Measurements from ENCODE around the gene HAVCR1.

Gene HAVCR1

DNA sequence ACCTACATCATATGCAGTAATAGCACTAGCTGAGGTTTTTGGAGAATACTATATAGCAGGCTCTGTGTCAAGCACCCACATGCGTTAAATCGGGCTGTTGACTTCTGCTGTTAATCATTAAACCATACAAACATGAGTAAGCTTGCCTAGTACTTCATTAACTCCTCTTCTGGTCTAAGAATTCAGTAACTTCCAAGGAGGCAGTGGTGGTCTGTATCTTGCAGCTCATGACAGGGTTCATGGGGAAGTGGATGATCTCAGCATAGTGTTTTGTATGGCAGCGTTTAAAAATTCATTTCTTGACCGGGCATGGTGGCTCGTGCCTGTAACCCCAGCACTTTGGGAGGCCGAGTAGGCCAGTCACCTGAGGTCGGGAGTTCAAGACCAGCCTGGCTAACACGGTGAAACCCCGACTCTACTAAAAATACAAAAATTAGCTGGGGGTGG, at the start of gene HAVCR1:
Gene HAVCR1 (minus strand): TSS at position 24 of the 447 bp plus-strand sequence. CDS start 1,173 bp downstream, outside the sequence.
- in situ Hi-C loops (cut with MboI; ENCODE audit: low pct_unique_long_range_greater_than_20kb, low sequenced_read_pairs, unreplicated experiment), result no loop called here
- DNase-seq (ENCODE audit: low spot score), result no peak
- no peak for TF ChIP-seq CTCF (IDR thresholded peaks at IDR 0.05; ENCODE audit: extremely low read depth, insufficient read depth, missing control alignments)

DNA sequence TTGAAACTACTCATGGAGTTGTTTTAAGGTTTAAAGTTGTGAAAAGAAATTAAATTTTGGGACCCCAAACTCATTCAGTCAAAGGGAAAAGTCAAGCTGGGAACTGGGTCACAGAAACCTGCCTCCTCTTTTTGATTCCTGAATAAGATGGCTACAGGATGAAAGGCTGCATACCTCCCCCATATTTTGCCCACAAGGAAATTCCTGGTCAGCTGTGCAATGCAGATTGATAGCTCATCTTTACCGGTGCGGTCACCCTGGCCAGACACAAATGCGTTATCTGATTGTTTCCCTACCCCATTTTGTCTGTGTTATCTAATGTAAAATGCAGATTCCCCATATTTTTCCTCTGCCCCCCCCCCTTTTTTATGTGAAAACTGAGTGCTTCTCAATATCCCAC, 48.6 kb upstream of the HAVCR1 start:
- TF ChIP-seq CTCF (IDR thresholded peaks at IDR 0.05; ENCODE audit: extremely low read depth, insufficient read depth, missing control alignments), result no peak
- DNase-seq (ENCODE audit: low spot score), result no peak
- in situ Hi-C loops (cut with MboI; ENCODE audit: low pct_unique_long_range_greater_than_20kb, low sequenced_read_pairs, unreplicated experiment), result no loop called here

DNA sequence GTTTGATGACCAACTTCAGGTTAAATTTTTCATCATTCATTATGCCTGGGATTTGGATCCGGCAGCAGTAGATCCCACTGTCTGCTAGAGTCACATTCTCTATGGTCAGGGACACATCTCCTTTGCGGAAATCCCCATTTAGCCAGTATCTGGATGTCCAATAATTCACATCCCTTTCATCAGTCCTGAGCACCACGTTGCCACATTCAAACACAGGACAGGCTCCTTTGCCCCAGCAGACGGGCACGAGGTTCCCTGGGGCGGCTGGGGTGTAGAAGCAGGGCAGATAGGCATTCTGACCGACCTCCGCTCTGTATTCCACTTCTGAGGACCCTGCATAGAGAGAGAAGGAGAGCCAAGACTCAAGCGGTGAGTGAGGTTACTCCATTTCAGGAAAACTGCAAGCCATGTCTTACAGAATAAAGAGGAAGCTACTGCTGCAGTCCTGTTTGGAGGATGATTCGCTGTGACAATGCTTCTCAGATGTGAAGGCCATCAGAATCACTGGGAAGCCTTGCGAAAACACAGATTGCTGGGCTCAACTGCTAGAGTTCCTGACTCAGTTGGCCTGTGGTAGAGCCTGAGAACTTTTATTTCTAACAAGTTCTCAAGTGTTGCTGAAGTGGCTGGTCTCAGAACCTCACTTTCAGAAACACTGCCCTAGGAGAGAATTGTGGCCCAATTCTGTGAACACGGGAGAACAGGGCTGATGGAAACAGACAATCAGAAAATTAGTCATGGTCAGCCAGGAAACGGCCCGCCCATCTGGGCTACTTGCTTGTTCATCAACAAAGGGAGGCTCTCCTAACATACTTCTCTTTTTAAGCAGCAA, 47.9 kb upstream of the HAVCR1 start:
- DNase-seq (ENCODE audit: low spot score), result no peak
- TF ChIP-seq CTCF (IDR thresholded peaks at IDR 0.05; ENCODE audit: extremely low read depth, insufficient read depth, missing control alignments), result no peak
- in situ Hi-C loops (cut with MboI; ENCODE audit: low pct_unique_long_range_greater_than_20kb, low sequenced_read_pairs, unreplicated experiment), result no loop called here

DNA sequence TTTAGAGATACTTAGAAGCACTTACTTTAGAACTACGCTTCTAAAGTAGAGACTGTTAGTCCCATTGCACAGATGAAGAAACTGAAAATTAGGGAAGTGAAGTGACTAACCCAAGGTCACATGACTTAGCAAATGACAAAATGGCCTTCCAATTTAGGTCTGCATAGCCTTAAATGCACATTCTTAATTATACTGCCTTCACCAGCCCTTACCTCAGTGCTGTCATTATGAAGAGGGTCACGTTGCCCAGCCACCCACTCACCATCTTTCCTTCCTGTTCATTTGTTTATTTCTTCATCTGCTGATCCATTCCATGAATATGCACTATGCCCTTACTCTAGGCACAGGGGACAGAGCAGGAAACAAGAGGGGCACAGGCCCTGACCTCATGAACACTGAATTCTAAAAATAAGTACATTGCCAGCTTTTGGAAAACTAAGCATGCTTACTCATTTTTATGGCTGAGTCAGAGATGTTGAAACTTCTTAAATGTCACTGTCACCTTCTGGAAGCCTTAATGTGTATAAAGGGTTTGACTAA, 41.3 kb upstream of the HAVCR1 start:
- in situ Hi-C loops (cut with MboI; ENCODE audit: low pct_unique_long_range_greater_than_20kb, low sequenced_read_pairs, unreplicated experiment), result no loop called here

DNA sequence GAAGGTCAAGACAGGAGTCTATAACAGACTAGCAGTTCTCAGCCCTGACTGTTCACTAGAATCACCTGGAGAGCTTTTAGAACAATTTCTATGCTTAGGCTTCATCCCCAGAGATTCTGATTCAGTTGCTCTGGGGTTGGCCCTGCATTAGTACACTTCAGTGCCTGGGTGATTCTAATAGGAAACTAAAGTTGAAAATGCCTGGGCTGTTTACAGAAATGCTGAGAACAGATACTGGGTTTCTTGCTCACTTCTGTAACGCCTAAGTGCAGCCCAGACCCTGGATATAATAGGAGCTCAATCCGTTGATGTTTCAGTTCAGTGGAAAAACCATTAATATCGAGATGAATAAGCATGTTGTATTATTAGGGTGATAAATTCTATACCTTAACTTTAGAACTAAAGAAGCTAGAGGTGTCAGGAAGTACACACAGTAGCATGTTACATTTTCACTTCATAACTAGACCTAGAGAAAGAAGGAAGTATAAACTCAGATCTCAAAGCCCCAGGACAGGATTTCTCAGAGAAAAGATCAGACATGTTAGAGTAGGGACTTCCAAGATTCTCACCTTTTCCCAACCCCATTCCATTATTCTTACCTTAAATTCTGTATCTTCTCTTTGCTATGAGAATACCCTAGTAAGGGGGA, 29.6 kb upstream of the HAVCR1 start:
- TF ChIP-seq CTCF (IDR thresholded peaks at IDR 0.05; ENCODE audit: extremely low read depth, insufficient read depth, missing control alignments), result no peak
- DNase-seq (ENCODE audit: low spot score), result no peak
- in situ Hi-C loops (cut with MboI; ENCODE audit: low pct_unique_long_range_greater_than_20kb, low sequenced_read_pairs, unreplicated experiment), result no loop called here

More for the DNA sequence above, 41.3 kb upstream of the HAVCR1 start:
- DNase-seq (ENCODE audit: low spot score), result no peak
- TF ChIP-seq CTCF (IDR thresholded peaks at IDR 0.05; ENCODE audit: extremely low read depth, insufficient read depth, missing control alignments), result no peak

DNA sequence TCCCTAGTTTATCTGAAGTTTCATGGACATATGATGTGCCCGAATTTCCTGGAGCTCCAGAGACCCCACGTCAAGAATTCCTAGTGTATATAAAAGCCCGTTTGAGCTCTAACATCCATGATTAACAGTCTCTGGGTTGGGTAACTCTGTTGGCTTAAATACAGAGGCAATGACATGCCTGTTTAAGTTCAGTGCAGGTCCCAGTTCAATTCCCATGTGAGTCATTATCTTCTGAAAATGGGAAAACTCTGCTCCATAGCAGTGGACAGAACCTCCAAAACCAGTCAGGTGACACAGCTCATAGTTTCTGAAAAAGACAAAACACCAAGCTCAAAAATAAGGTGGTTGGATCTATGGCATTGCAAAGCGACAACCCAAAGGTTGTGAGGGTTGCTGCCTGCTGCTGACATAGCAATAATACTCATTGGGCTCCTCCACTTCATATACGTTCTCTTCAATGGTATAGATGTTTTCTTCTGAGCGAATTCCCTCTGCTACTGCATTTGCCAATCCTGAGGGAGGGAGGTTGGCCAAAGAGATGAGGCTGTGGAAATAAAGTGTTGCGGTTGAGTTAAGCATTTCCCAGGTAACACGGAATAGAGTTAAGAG, 27.9 kb upstream of the HAVCR1 start:
- in situ Hi-C loops (cut with MboI; ENCODE audit: low pct_unique_long_range_greater_than_20kb, low sequenced_read_pairs, unreplicated experiment), result no loop called here
- no peak for DNase-seq (ENCODE audit: low spot score)
- TF ChIP-seq CTCF (IDR thresholded peaks at IDR 0.05; ENCODE audit: extremely low read depth, insufficient read depth, missing control alignments), result no peak

Data from GM13977 (cell line).